ENCODE results near the gene CSH2. TPM values are rescaled to one million over a fixed set of nuclear protein-coding genes. Genes with fewer than 3 reads are reported as not detected.

The CSH2 gene
- polyA plus RNA-seq, 2 of the 4 experiments (the other 2 are of a cell fraction) = not detected

DNA sequence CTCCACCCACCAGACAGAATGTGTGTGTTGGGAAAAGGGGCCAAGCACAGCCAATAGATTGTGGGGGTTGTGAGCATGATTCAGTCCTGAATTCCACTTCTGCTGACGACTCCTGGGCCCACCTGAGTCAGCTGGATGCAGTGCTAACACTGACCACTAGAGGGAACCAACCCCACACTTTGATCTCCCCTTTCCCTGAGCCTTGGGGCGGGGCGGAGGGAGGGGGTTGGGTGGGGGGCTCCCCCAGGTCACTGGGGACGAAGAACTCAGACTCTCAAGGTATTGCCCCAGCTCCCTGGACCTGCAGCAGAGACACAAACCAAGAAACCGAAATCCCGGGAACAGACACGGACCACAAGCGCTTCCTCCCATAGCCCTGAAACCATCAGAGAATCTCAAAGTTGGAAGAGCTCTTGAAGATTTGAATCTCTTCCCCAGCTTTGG is 38.2 kb upstream of the CSH2 start:
- WGBS (ENCODE audit: missing lambda C conversion rate) = 46% methylated on average over 7 of the region's 8 CpGs
- CTCF ChIA-PET = interaction anchor here (0.7 to 16.7 kb wide), 54 partner anchors 8 to 518 kb away, joined by 3 to 386 read pairs (median 6); partner anchors contain the start of genes CD79B, ERN1, GH1 and ICAM2
- DNase-seq (ENCODE audit: low read depth in 1 of 2, low spot score in 1 of 2) (peak; percentile 41 to 63), ATAC-seq (peak; percentile 63 to 84; a peak in 3 of 6 replicates), FAIRE-seq (no peak)
- H3K4me2 ChIP-seq = no peak overlapping the region
- H3K4me3 ChIP-seq = no peak overlapping the region
- no peak overlapping the region for H3K27ac ChIP-seq
- POLR2A ChIA-PET = no interaction called here
- TF ChIP-seq, protein P1, sequence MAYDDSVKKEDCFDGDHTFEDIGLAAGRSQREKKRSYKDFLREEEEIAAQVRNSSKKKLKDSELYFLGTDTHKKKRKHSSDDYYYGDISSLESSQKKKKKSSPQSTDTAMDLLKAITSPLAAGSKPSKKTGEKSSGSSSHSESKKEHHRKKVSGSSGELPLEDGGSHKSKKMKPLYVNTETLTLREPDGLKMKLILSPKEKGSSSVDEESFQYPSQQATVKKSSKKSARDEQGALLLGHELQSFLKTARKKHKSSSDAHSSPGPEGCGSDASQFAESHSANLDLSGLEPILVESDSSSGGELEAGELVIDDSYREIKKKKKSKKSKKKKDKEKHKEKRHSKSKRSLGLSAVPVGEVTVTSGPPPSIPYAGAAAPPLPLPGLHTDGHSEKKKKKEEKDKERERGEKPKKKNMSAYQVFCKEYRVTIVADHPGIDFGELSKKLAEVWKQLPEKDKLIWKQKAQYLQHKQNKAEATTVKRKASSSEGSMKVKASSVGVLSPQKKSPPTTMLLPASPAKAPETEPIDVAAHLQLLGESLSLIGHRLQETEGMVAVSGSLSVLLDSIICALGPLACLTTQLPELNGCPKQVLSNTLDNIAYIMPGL (CRISPR knock-in tag; IDR thresholded peaks at IDR 0.05; ENCODE audit: borderline replicate concordance) = no peak
- TF ChIP-seq RAD21 (conservative IDR thresholded peaks at IDR 0.05 in 1 of 2, IDR thresholded peaks at IDR 0.05 in 1 of 2) (peak; percentile 59 to 80), EP300 (IDR thresholded peaks at IDR 0.05) (no peak), HOXB5 (CRISPR knock-in tag; IDR thresholded peaks at IDR 0.05) (no peak), MAZ (IDR thresholded peaks at IDR 0.05; ENCODE audit: borderline replicate concordance, low read depth, low read length) (peak; percentile 32; the same call in 1 of the 2 replicates), TFCP2L1 (CRISPR knock-in tag; IDR thresholded peaks at IDR 0.05) (no peak), SMC3 (IDR thresholded peaks at IDR 0.05) (peak; percentile 62), MYC (IDR thresholded peaks at IDR 0.05; ENCODE audit: borderline replicate concordance, low read length) (no peak), RFX5 (IDR thresholded peaks at IDR 0.05) (no peak), KDM5A (IDR thresholded peaks at IDR 0.05) (no peak), HOXB13 (CRISPR knock-in tag; IDR thresholded peaks at IDR 0.05; ENCODE audit: low read depth) (no peak), HEYL (CRISPR knock-in tag; IDR thresholded peaks at IDR 0.05) (no peak), SREBF2 (IDR thresholded peaks at IDR 0.05) (no peak)
- TF ChIP-seq, protein P2, sequence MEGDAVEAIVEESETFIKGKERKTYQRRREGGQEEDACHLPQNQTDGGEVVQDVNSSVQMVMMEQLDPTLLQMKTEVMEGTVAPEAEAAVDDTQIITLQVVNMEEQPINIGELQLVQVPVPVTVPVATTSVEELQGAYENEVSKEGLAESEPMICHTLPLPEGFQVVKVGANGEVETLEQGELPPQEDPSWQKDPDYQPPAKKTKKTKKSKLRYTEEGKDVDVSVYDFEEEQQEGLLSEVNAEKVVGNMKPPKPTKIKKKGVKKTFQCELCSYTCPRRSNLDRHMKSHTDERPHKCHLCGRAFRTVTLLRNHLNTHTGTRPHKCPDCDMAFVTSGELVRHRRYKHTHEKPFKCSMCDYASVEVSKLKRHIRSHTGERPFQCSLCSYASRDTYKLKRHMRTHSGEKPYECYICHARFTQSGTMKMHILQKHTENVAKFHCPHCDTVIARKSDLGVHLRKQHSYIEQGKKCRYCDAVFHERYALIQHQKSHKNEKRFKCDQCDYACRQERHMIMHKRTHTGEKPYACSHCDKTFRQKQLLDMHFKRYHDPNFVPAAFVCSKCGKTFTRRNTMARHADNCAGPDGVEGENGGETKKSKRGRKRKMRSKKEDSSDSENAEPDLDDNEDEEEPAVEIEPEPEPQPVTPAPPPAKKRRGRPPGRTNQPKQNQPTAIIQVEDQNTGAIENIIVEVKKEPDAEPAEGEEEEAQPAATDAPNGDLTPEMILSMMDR (IDR thresholded peaks at IDR 0.05) = peak; percentile 90
- TF ChIP-seq, protein P3, sequence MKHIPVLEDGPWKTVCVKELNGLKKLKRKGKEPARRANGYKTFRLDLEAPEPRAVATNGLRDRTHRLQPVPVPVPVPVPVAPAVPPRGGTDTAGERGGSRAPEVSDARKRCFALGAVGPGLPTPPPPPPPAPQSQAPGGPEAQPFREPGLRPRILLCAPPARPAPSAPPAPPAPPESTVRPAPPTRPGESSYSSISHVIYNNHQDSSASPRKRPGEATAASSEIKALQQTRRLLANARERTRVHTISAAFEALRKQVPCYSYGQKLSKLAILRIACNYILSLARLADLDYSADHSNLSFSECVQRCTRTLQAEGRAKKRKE (CRISPR knock-in tag; IDR thresholded peaks at IDR 0.05; ENCODE audit: low read depth) = no peak
- TF ChIP-seq, protein P4, sequence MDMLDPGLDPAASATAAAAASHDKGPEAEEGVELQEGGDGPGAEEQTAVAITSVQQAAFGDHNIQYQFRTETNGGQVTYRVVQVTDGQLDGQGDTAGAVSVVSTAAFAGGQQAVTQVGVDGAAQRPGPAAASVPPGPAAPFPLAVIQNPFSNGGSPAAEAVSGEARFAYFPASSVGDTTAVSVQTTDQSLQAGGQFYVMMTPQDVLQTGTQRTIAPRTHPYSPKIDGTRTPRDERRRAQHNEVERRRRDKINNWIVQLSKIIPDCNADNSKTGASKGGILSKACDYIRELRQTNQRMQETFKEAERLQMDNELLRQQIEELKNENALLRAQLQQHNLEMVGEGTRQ (IDR thresholded peaks at IDR 0.05) = no peak
- no peaks in the 10 kb centered on the region for H3K4me1 ChIP-seq
- no peaks in the 10 kb centered on the region for H3K9me3 ChIP-seq

DNA sequence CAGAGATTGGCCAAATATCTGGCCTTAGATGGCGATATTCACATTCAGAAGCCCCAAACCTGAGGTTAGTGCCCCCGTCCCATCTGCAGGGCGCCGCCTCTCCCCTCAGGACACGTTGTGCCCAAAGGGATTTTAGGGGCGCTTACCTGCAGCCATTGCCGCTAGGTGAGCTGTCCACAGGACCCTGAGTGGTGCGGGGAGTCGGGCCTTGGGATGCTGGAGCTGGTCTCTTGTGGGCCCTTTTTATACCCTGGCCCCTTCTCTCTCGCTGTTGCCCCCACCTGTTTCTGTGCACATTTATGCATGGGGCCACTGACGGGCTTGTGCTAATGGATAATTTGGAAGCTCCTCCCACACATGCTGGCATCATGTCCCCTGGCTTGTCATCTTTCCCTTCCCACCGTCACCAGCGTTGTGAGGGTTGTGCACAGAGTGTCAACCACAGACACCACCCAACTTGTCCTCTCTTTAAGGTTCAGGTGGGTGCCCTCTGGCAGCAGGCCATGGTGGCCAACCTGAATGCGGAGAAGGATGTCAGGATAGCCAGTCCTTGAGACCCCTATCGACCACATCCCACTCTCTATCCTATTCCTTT is 37.7 kb upstream of the CSH2 start, which contains the start of gene CSHL1:
Gene CSHL1, minus strand, starts transcription at position 218 of the 595 bp plus-strand sequence. Its CDS starts 62 bp downstream, at position 156.
- WGBS (ENCODE audit: missing lambda C conversion rate) = 45% methylated on average over 15 of the region's 15 CpGs
- DNase-seq (ENCODE audit: low read depth in 1 of 2, low spot score in 1 of 2) (no peak), ATAC-seq (no peak), FAIRE-seq (no peak)
- ChIA-PET POLR2A (no interaction called here), CTCF (interaction anchor here (0.6 to 16.7 kb wide), 54 partner anchors 9 to 518 kb away, joined by 3 to 386 read pairs (median 6); partner anchors contain the start of genes CD79B, ERN1, GH1 and ICAM2)
- no peaks in the 10 kb centered on the region for H3K9me3 ChIP-seq
- no peak within 1 kb of the TSS for H3K27ac ChIP-seq
- H3K4me2 ChIP-seq = no peak within 1 kb of the TSS
- H3K4me1 ChIP-seq = no peaks in the 10 kb centered on the region
- TF ChIP-seq, protein P2 (IDR thresholded peaks at IDR 0.05) = no peak
- TF ChIP-seq CHD2 (IDR thresholded peaks at IDR 0.05; ENCODE audit: low read length, partially characterized antibody) (no peak), POLR2AphosphoS2 (conservative IDR thresholded peaks at IDR 0.05; ENCODE audit: low read length) (no peak), ZC3H11A (IDR thresholded peaks at IDR 0.05) (no peak), RNF2 (IDR thresholded peaks at IDR 0.05; ENCODE audit: borderline replicate concordance, low read depth) (no peak), HEYL (CRISPR knock-in tag; IDR thresholded peaks at IDR 0.05) (no peak), POLR2A (IDR thresholded peaks at IDR 0.05; ENCODE audit: low read length) (no peak), ZSCAN20 (CRISPR knock-in tag; IDR thresholded peaks at IDR 0.05) (no peak), TFCP2L1 (CRISPR knock-in tag; IDR thresholded peaks at IDR 0.05) (no peak), HOXA7 (CRISPR knock-in tag; IDR thresholded peaks at IDR 0.05) (no peak), BHLHE40 (IDR thresholded peaks at IDR 0.05; ENCODE audit: low read depth, low read length) (no peak), HDAC2 (IDR thresholded peaks at IDR 0.05) (no peak), TP53 (CRISPR knock-in tag; IDR thresholded peaks at IDR 0.05) (no peak)
- TF ChIP-seq, protein P5, sequence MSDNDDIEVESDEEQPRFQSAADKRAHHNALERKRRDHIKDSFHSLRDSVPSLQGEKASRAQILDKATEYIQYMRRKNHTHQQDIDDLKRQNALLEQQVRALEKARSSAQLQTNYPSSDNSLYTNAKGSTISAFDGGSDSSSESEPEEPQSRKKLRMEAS (IDR thresholded peaks at IDR 0.05) = no peak
- H3K4me3 ChIP-seq = no peak within 1 kb of the TSS
